Endothelial cell (in vitro differentiated cells): ENCODE results near the gene RBM19. TPM values are rescaled to one million over a fixed set of nuclear protein-coding genes. Genes with fewer than 3 reads are reported as not detected.

Experiments used
- DNase-seq: peaks from one replicate; pipeline ENCODE4 v3.0.0; 2021; ENCODE audit warnings: low spot score
- H3K27ac Mint-ChIP-seq: one replicate; pipeline ENCODE4 v1.8.0; 2021; ENCODE audit warnings: mixed read lengths, inconsistent platforms; ENCODE audit not compliant: unreplicated experiment
- H3K27me3 Mint-ChIP-seq: one replicate; pipeline ENCODE4 v1.8.0; 2021; ENCODE audit warnings: mild to moderate bottlenecking, moderate library complexity, mixed read lengths, inconsistent platforms; ENCODE audit not compliant: unreplicated experiment
- H3K36me3 Mint-ChIP-seq: one replicate; pipeline ENCODE4 v1.8.0; 2021; ENCODE audit warnings: mild to moderate bottlenecking, low read depth, mixed read lengths, inconsistent platforms; ENCODE audit not compliant: unreplicated experiment
- H3K4me1 Mint-ChIP-seq: one replicate; pipeline ENCODE4 v1.8.0; 2021; ENCODE audit warnings: mild to moderate bottlenecking, mixed read lengths, inconsistent platforms; ENCODE audit not compliant: unreplicated experiment
- H3K4me3 Mint-ChIP-seq: one replicate; pipeline ENCODE4 v1.8.0; 2021; ENCODE audit warnings: mild to moderate bottlenecking, mixed read lengths, inconsistent platforms; ENCODE audit not compliant: unreplicated experiment
- H3K9me3 Mint-ChIP-seq: one replicate; pipeline ENCODE4 v1.8.0; 2021; ENCODE audit warnings: mixed read lengths, inconsistent platforms; ENCODE audit not compliant: unreplicated experiment
- total RNA-seq: library from RNA; stranded (reverse); fragmentation: NEBNext Ultra II Directional; extraction: Animal tissue kit (Norgen Biotek cat#: 25700); gene quantifications from one replicate; pipeline ENCODE4 v1.2.1, GENCODE V29; 2021; ENCODE audit not compliant: unreplicated experiment
- TF ChIP-seq, protein P1 (sequence below): fragments of 200-600 bp; sonication (generic); IDR thresholded peaks from one replicate; pipeline ENCODE4 v1.5.0; 2021; ENCODE audit warnings: antibody characterized with exemption; ENCODE audit not compliant: unreplicated experiment

RBM19 gene
- total RNA-seq, 1 donor from 2014 or later = 27.4 TPM

DNA sequence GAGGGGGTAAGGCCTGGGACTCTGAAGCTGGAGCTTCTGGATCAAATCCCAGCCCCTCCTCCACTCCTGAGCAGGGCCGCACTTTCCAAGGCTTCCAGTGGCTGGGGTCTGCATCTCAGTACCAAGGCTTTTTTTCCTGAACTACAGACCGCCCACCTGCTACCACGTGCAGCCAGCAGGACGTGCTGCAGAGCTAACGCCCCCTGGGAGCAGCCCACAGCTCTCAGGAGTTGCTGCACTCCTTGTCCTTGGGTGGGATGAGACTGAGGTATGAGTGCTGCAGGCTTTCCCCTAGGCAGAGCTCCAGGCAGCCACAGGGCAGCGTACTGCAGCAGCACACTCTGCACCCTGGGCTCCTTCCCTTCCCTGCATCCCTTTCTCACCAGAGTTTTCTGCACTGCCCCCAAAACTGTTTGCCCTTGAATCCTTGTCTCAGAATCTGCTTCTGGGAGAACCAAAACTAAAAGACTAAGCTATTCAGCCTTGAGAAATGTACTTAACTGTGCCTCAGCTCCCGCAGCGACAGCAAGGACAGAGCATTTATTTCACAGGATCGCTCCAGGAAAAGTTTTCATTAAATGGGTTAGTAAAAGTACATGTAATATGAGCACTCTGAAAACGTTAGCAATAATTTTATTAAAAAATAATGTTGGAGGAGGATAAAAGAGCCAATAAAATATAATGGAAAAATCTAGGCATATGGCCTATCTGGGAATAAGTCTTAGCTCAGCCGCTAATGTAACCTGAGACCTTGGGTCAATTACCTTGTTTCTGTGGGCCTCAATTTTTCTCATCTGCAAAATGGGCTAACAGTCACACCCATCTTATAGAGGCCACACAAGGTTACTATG is 25.5 kb downstream of the RBM19 start:
- Mint-ChIP-seq H3K9me3 (no peaks in the 10 kb centered on the region), H3K27ac (no peak overlapping the region), H3K36me3 (peaks cover 36% of the 10 kb centered on the region)

DNA sequence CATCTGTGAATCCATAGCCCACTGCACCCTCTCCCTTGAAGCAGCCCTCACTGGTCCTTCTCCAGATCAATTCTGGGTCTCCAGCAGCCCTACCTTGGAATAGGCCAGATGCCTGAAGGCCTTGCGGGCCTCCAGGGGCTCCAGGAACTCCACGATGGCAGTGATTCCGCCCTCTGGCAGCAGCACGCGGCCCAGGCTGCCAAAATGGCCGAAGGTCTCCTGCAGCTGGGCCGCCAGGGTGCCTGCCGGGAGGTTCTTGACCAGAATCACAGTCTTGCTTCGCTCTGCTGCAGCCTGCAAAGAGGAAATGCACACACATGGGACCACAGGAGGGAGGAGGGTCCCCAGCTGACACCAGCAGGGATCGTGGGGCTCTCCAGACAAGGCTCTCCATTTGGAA is 26.3 kb downstream of the RBM19 start:
- TF ChIP-seq, protein P1, sequence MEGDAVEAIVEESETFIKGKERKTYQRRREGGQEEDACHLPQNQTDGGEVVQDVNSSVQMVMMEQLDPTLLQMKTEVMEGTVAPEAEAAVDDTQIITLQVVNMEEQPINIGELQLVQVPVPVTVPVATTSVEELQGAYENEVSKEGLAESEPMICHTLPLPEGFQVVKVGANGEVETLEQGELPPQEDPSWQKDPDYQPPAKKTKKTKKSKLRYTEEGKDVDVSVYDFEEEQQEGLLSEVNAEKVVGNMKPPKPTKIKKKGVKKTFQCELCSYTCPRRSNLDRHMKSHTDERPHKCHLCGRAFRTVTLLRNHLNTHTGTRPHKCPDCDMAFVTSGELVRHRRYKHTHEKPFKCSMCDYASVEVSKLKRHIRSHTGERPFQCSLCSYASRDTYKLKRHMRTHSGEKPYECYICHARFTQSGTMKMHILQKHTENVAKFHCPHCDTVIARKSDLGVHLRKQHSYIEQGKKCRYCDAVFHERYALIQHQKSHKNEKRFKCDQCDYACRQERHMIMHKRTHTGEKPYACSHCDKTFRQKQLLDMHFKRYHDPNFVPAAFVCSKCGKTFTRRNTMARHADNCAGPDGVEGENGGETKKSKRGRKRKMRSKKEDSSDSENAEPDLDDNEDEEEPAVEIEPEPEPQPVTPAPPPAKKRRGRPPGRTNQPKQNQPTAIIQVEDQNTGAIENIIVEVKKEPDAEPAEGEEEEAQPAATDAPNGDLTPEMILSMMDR = no peak
- H3K4me3 Mint-ChIP-seq = no peak overlapping the region
- H3K9me3 Mint-ChIP-seq = no peaks in the 10 kb centered on the region
- no peak for DNase-seq
- peaks cover 1% of the 10 kb centered on the region for H3K27me3 Mint-ChIP-seq
- no peak overlapping the region for H3K27ac Mint-ChIP-seq
- H3K4me1 Mint-ChIP-seq = peaks cover 19% of the 10 kb centered on the region
- peaks cover 33% of the 10 kb centered on the region for H3K36me3 Mint-ChIP-seq

More for the DNA sequence above, 25.5 kb downstream of the RBM19 start:
- H3K4me3 Mint-ChIP-seq = peak overlapping the region; percentile 57
- H3K4me1 Mint-ChIP-seq = peaks cover 12% of the 10 kb centered on the region
- H3K27me3 Mint-ChIP-seq = peaks cover 1% of the 10 kb centered on the region
- no peak for DNase-seq
- TF ChIP-seq, protein P1 = no peak

DNA sequence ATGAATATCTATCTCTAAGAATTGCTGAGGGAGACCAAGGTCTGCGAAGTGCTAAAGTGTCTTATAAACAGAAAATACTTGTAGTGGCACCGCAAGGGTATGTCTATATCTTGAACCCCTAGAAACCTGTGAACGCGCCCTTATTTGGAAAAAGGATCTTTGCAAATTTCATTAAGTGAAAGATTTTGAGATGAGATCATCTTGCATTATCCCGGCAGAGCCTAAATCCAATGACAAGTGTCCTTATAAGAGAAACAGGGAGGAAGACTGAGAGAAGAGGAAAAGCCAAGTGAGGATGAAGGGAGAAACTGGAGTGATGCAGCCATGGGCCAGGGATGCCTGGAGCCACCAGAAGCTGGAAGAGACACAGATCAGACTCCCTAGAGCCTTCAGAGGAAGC is 27.7 kb downstream of the RBM19 start:
- Mint-ChIP-seq H3K9me3 (no peaks in the 10 kb centered on the region), H3K4me3 (no peak overlapping the region), H3K27me3 (peaks cover 5% of the 10 kb centered on the region), H3K36me3 (peaks cover 37% of the 10 kb centered on the region), H3K27ac (no peak overlapping the region), H3K4me1 (peaks cover 26% of the 10 kb centered on the region)
- TF ChIP-seq, protein P1 = no peak
- DNase-seq = no peak

DNA sequence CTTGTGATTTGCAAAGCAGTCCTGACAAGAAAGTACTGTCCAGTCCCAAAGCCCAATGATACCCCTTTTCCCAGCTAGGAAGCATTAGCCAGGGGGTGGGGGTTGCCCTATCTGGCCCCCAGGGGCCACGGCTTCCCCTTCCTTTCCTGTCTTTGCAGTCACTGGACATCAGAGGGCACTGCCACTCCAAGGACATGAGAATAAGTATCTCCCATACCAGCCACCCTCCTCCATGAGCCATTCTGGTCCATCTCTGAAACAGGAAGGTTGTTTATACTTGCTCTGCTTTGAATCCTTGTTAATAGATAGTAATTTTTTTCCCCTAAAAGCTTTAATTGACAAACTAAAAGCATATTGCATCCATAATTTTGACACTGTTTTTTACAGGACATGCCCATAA is 29.7 kb downstream of the RBM19 start:
- H3K27ac Mint-ChIP-seq = peak overlapping the region; percentile 24
- no peak overlapping the region for H3K4me3 Mint-ChIP-seq
- no peak for DNase-seq
- TF ChIP-seq, protein P1 = no peak
- H3K9me3 Mint-ChIP-seq = no peaks in the 10 kb centered on the region
- H3K27me3 Mint-ChIP-seq = peaks cover 5% of the 10 kb centered on the region
- peaks cover 33% of the 10 kb centered on the region for H3K4me1 Mint-ChIP-seq
- H3K36me3 Mint-ChIP-seq = peaks cover 21% of the 10 kb centered on the region

DNA sequence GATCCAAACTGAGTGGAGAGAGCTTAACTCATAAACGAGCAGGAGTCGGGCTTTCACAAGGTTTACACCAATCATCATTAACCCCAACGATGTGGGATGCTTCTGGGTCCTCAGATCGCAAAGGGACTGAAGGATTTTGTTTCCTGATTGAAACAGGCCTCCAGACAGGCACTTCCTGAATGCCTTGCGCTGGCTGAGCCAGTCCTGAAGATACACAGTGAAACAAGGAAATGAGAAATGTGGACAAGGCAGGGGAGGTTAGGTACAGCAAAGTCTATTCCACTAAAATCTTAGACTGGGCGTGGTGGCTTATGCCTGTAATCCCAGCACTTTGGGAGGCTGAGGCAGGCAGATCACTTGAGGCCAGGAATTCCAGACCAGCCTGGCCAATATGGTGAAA is 30.7 kb downstream of the RBM19 start:
- H3K9me3 Mint-ChIP-seq = no peaks in the 10 kb centered on the region
- H3K4me1 Mint-ChIP-seq = peaks cover 38% of the 10 kb centered on the region
- peak overlapping the region; percentile 58 for H3K27ac Mint-ChIP-seq
- H3K4me3 Mint-ChIP-seq = no peak overlapping the region
- DNase-seq = no peak
- peaks cover 18% of the 10 kb centered on the region for H3K36me3 Mint-ChIP-seq
- peaks cover 3% of the 10 kb centered on the region for H3K27me3 Mint-ChIP-seq
- TF ChIP-seq, protein P1 = no peak
